ENCODE data around the gene ABHD2. TPM values are rescaled to one million over a fixed set of nuclear protein-coding genes. Genes with fewer than 3 reads are reported as not detected.

ABHD2 gene
- total and polyA plus RNA-seq, 2 donors (not counting 1 experiment from before 2014, with no cell fraction given) = 39.5 to 84.9 TPM

DNA sequence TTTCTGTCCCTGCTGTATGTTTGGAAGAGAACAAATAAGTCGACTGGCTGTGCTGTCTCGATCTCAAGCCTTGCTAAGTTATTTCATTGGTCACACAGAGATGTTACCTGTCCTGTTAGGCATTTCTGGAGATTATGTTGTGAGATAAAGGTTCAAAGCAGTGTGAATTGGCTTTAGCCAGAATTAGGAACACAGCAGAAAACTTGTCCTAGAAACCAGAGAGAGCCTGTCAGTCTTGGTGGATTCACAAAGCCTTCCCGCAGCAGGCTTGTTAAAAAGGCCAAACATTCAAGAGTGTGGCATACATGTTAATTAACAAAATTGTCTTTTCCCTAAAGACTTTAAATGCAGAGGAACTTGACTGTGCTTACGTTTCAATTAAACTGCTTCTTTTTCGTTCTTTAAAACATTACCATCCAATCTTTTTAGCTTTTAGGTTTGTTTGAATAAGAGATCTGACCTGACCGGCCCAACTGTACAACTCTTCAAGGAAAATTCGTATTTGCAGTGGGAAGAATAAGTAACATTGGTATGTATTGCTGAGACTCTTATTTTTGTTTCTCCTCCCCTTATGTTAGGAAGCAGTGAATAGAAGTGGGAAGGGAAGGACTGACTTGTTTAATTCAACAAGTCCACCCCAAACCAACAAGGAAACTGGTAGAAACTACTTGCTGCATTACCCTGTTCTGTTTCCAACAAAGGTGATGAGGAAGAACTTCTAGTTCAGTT, 25.2 kb downstream of the ABHD2 start:
- no peak for DNase-seq (ENCODE audit: low read depth in 2 of 2)
- Histone ChIP-seq H3K4me3 (replicated peaks in 1 of 4; ENCODE audit: control extremely low read depth in 1 of 4, insufficient read depth in 1 of 4, low read depth in 3 of 4, low read length in 4 of 4) (no peak overlapping the region), H3K4me2 (ENCODE audit: extremely low read depth, insufficient read depth, low read length) (no peak overlapping the region), H3K9ac (ENCODE audit: insufficient read depth, low read length) (no peak overlapping the region), H3K27ac (ENCODE audit: insufficient read depth, low read length) (no peak overlapping the region), H3K9me3 (ENCODE audit: control insufficient read depth, insufficient read depth, low read depth, low read length) (no peaks in the 10 kb centered on the region), H4K20me1 (ENCODE audit: control insufficient read depth, extremely low read depth, insufficient read depth, low read length) (no peaks in the 10 kb centered on the region), H3K27me3 (ENCODE audit: control insufficient read depth, insufficient read depth, low read length) (no peaks in the 10 kb centered on the region), H3K4me1 (ENCODE audit: control insufficient read depth, extremely low read depth, insufficient read depth, low read length) (peaks cover 9% of the 10 kb centered on the region), H2AFZ (ENCODE audit: low read length) (no peak overlapping the region), H3K36me3 (ENCODE audit: control insufficient read depth, insufficient read depth, low read length) (peaks cover 5% of the 10 kb centered on the region), H3K79me2 (ENCODE audit: control insufficient read depth, insufficient read depth, low read length) (no peaks in the 10 kb centered on the region)
- no peak for TF ChIP-seq EZH2 (IDR thresholded peaks at IDR 0.05; ENCODE audit: low read length, missing control alignments)
- TF ChIP-seq, protein P1, sequence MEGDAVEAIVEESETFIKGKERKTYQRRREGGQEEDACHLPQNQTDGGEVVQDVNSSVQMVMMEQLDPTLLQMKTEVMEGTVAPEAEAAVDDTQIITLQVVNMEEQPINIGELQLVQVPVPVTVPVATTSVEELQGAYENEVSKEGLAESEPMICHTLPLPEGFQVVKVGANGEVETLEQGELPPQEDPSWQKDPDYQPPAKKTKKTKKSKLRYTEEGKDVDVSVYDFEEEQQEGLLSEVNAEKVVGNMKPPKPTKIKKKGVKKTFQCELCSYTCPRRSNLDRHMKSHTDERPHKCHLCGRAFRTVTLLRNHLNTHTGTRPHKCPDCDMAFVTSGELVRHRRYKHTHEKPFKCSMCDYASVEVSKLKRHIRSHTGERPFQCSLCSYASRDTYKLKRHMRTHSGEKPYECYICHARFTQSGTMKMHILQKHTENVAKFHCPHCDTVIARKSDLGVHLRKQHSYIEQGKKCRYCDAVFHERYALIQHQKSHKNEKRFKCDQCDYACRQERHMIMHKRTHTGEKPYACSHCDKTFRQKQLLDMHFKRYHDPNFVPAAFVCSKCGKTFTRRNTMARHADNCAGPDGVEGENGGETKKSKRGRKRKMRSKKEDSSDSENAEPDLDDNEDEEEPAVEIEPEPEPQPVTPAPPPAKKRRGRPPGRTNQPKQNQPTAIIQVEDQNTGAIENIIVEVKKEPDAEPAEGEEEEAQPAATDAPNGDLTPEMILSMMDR (conservative IDR thresholded peaks at IDR 0.05 in 1 of 2, IDR thresholded peaks at IDR 0.05 in 1 of 2; ENCODE audit: low read depth in 1 of 2, low read length in 2 of 2) = no peak

- Histone ChIP-seq H3K79me2 (ENCODE audit: control insufficient read depth, insufficient read depth, low read length) (no peaks in the 10 kb centered on the region), H3K4me2 (ENCODE audit: extremely low read depth, insufficient read depth, low read length) (no peak overlapping the region), H4K20me1 (ENCODE audit: control insufficient read depth, extremely low read depth, insufficient read depth, low read length) (no peaks in the 10 kb centered on the region), H2AFZ (ENCODE audit: low read length) (no peak overlapping the region), H3K9ac (ENCODE audit: insufficient read depth, low read length) (no peak overlapping the region), H3K27me3 (ENCODE audit: control insufficient read depth, insufficient read depth, low read length) (no peaks in the 10 kb centered on the region), H3K4me3 (replicated peaks in 1 of 4; ENCODE audit: control extremely low read depth in 1 of 4, insufficient read depth in 1 of 4, low read depth in 3 of 4, low read length in 4 of 4) (no peak overlapping the region), H3K36me3 (ENCODE audit: control insufficient read depth, insufficient read depth, low read length) (peaks cover 5% of the 10 kb centered on the region), H3K4me1 (ENCODE audit: control insufficient read depth, extremely low read depth, insufficient read depth, low read length) (peaks cover 9% of the 10 kb centered on the region), H3K27ac (ENCODE audit: insufficient read depth, low read length) (no peak overlapping the region), H3K9me3 (ENCODE audit: control insufficient read depth, insufficient read depth, low read depth, low read length) (no peaks in the 10 kb centered on the region)
- DNase-seq (ENCODE audit: low read depth in 2 of 2) = peak; percentile 79 to 80
- TF ChIP-seq EZH2 (IDR thresholded peaks at IDR 0.05; ENCODE audit: low read length, missing control alignments) = no peak
- TF ChIP-seq, protein P1 (conservative IDR thresholded peaks at IDR 0.05 in 1 of 2, IDR thresholded peaks at IDR 0.05 in 1 of 2; ENCODE audit: low read depth in 1 of 2, low read length in 2 of 2) = no peak
These were observed 26.7 kb downstream of the ABHD2 start for GRCh38 chr15:89114990-89115389.

- H3K36me3 ChIP-seq (ENCODE audit: control insufficient read depth, insufficient read depth, low read length) = peaks cover 5% of the 10 kb centered on the region
- H3K9ac ChIP-seq (ENCODE audit: insufficient read depth, low read length) = no peak overlapping the region
- H3K9me3 ChIP-seq (ENCODE audit: control insufficient read depth, insufficient read depth, low read depth, low read length) = no peaks in the 10 kb centered on the region
- no peak overlapping the region for H3K4me2 ChIP-seq (ENCODE audit: extremely low read depth, insufficient read depth, low read length)
- peaks cover 9% of the 10 kb centered on the region for H3K4me1 ChIP-seq (ENCODE audit: control insufficient read depth, extremely low read depth, insufficient read depth, low read length)
- H3K27ac ChIP-seq (ENCODE audit: insufficient read depth, low read length) = no peak overlapping the region
- peak in 1 of 2 donors; percentile 33 for DNase-seq (ENCODE audit: low read depth in 2 of 2)
- no peaks in the 10 kb centered on the region for H4K20me1 ChIP-seq (ENCODE audit: control insufficient read depth, extremely low read depth, insufficient read depth, low read length)
- H3K79me2 ChIP-seq (ENCODE audit: control insufficient read depth, insufficient read depth, low read length) = no peaks in the 10 kb centered on the region
- H2AFZ ChIP-seq (ENCODE audit: low read length) = no peak overlapping the region
- H3K27me3 ChIP-seq (ENCODE audit: control insufficient read depth, insufficient read depth, low read length) = no peaks in the 10 kb centered on the region
- H3K4me3 ChIP-seq (replicated peaks in 1 of 4; ENCODE audit: control extremely low read depth in 1 of 4, insufficient read depth in 1 of 4, low read depth in 3 of 4, low read length in 4 of 4) = no peak overlapping the region
- TF ChIP-seq EZH2 (IDR thresholded peaks at IDR 0.05; ENCODE audit: low read length, missing control alignments) = no peak
- TF ChIP-seq, protein P1 (conservative IDR thresholded peaks at IDR 0.05 in 1 of 2, IDR thresholded peaks at IDR 0.05 in 1 of 2; ENCODE audit: low read depth in 1 of 2, low read length in 2 of 2) = no peak
These were observed 27.3 kb downstream of the ABHD2 start for GRCh38 chr15:89115547-89115946.

Measured in fibroblast of lung (primary cell).